Measurements from ENCODE around the gene ARHGDIG.
"Not testable (repeated sequence)": the region's sequence is repeated elsewhere in the genome, so short reads cannot be mapped to it uniquely, and the experiment has no call there.

Gene ARHGDIG

GRCh38 chr16:280552-280951 lies at the start of gene ARHGDIG:
Gene ARHGDIG, plus strand, starts transcription at chr16:280591. Its CDS starts 90 bp downstream, at chr16:280681.
- no peak for DNase-seq (ENCODE audit: low read depth)

GRCh38 chr16:230949-231348 lies 49.4 kb upstream of the ARHGDIG start:
- no peak for DNase-seq (ENCODE audit: low read depth)

DNA sequence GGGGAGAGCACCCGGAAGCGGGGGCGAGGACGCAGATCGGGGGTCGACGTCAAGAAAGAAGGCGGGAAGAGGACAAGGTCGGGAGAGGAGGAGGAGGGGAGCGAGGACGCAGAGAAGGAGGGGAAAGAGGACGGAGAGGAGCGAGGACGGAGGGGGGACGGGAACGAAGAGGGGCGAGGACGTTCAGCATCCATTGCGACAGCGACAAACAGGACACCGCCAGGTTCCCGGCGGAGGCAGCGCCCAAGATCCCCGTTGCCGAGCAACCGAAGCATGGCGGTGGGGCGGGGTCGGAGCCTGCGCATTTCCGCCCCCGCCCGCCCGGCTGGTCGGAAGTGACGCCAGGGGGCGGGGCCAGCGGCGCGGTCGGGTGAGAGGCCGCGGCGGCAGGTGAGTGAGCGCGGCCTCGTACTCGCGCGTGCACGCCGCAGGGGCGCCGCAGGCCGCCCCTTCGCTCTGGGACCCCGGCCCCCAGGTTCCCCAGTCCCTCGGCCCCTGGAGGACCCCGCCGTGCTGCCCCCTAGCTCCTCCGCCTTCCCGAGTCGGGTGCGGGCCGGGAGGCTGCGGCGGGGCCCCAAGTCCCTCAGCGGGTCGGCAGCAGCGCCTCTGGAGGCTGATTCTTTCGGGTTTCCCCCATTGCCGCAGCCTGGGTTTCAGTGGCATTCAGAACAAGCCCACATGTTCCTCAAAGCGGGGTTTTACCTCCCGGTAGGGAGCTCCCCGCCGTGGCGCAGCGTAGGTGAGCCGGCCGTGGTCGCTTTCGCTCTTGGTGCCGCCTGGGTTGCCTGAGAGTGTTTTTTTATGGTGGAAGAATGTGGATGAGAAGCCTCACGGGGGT lies 45.7 kb upstream of the ARHGDIG start, which contains the start of gene FAM234A:
Gene FAM234A (plus strand): TSS at position 354 of the 838 bp plus-strand sequence. CDS start 19,593 bp downstream, outside the sequence.
- DNase-seq (ENCODE audit: low read depth): no peak

DNA sequence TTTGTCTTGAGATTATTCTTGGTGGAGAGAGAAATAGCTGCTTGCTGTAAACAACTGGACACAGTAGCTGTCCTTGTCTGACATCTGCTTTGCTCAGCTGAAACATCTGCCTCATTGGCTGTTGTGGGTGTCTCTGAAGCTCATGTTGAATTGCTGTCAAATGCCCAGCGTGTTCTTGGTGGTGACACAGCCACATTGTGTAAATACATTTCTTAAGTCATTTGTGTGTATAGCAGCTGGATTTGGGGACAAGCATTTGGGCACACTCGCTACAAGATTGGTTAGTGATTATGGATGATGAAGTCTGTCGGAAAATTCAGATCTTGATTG lies 40.5 kb upstream of the ARHGDIG start:
- no peak for DNase-seq (ENCODE audit: low read depth)

DNA sequence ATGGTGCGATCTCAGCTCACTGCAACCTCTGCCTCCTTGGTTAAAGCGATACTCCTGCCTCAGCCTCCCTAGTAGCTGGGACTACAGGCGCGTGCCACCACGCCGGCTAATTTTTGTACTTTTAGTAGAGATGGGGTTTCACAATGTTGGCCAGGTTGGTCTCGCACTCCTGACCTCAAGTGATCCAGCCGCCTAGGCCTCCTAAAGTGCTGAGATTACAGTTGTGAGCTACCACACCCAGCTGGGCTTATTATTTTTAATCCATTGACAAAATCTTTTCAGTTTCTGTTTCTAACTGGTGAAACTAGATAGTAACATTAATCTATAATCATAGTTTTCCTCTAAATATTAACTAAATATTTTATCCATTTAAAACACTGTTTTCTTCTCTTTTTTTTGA lies 39.8 kb upstream of the ARHGDIG start:
- no peak for DNase-seq (ENCODE audit: low read depth)

- DNase-seq (ENCODE audit: low read depth): no peak
Measured at GRCh38 chr16:242281-242680, 38.1 kb upstream of the ARHGDIG start.

- DNase-seq (ENCODE audit: low read depth): no peak
Measured at GRCh38 chr16:243348-243747, 37.0 kb upstream of the ARHGDIG start.

- DNase-seq (ENCODE audit: low read depth): no peak
Measured at GRCh38 chr16:245105-245504, 35.3 kb upstream of the ARHGDIG start.

DNA sequence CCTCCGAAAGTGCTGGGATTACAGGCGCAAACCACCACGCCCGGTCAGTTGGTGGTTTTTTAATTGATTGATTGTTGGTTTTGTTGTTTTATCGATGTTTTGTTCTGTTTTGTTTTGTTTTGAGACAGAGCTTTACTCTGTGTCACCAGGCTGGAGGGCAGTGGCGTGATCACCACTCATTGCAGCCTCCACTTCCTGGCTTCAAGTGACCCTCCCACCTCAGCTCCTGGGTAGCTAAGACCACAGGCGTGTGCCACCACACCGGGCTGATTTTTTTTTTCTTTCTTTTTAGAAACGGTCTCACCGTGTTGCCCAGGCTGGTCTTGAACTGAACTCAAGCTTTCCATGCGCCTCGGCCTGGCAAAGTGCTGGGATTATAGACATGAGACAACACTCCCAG lies 33.4 kb upstream of the ARHGDIG start:
- DNase-seq (ENCODE audit: low read depth): no peak

- no peak for DNase-seq (ENCODE audit: low read depth)
Measured at GRCh38 chr16:249431-249830, 31.0 kb upstream of the ARHGDIG start.

- no peak for DNase-seq (ENCODE audit: low read depth)
Measured at GRCh38 chr16:252366-253337, 27.7 kb upstream of the ARHGDIG start.

- DNase-seq (ENCODE audit: low read depth): no peak
Measured at GRCh38 chr16:253833-254232, 26.6 kb upstream of the ARHGDIG start.

GRCh38 chr16:254461-254860 lies 25.9 kb upstream of the ARHGDIG start:
- no peak for DNase-seq (ENCODE audit: low read depth)

DNA sequence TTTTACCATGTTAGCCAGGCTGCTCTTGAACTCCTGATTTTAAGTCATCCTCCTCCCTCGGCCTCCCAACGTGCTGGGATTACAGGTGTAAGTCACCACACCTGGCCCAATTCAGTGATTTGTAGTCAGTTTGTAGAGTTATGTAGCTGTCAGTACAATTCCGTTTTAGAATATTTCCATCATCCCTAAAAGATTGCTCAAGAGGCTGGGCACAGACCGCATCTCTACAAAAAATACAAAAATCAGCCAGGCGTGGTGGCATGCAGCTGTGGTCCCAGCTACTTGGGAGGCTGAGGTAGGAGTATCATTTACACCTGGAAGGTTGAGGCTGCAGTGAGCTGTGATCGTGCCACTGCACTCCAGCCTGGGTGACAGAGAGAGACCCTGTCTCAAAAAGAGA lies 25.2 kb upstream of the ARHGDIG start:
- DNase-seq (ENCODE audit: low read depth): no peak

GRCh38 chr16:258091-258490 lies 22.3 kb upstream of the ARHGDIG start:
- DNase-seq (ENCODE audit: low read depth): not testable (repeated sequence)

- no peak for DNase-seq (ENCODE audit: low read depth)
Measured at GRCh38 chr16:259226-259625, 21.2 kb upstream of the ARHGDIG start.

- DNase-seq (ENCODE audit: low read depth): no peak
Measured at GRCh38 chr16:259814-260253, 20.6 kb upstream of the ARHGDIG start.

- DNase-seq (ENCODE audit: low read depth): no peak
Measured at GRCh38 chr16:260326-260725, 20.1 kb upstream of the ARHGDIG start.

- DNase-seq (ENCODE audit: low read depth): no peak
Measured at GRCh38 chr16:261031-261691, 19.2 kb upstream of the ARHGDIG start.

DNA sequence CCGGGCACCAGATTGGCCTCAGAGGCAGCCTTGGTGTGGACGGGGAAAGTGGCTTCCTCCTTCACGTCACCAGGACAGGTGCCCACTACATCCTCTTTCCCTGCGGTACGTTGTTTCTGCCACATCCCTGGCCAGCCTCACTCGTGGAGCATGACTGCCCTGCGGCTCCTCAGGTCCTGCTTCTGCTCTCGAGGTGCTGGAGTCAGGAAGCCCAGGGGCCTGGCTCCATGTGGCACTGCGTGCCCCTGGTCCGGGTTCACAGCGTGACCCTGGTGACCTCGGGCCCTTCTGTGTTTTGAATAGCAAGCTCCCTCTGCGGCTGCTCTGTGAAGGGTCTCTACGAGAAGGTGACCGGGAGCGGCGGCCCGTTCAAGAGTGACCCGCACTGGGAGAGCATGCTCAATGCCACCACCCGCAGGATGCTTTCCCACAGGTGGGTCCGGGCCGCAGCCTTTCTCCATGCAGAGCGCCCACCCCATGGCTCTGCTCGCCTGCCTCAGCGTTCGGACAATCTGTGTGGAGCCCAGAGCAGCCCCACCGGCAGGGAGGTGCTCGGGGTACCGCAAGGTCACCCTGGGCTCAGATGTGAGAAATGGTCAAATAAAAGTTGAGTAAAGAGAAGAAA lies 18.2 kb upstream of the ARHGDIG start:
- DNase-seq (ENCODE audit: low read depth): no peak

DNA sequence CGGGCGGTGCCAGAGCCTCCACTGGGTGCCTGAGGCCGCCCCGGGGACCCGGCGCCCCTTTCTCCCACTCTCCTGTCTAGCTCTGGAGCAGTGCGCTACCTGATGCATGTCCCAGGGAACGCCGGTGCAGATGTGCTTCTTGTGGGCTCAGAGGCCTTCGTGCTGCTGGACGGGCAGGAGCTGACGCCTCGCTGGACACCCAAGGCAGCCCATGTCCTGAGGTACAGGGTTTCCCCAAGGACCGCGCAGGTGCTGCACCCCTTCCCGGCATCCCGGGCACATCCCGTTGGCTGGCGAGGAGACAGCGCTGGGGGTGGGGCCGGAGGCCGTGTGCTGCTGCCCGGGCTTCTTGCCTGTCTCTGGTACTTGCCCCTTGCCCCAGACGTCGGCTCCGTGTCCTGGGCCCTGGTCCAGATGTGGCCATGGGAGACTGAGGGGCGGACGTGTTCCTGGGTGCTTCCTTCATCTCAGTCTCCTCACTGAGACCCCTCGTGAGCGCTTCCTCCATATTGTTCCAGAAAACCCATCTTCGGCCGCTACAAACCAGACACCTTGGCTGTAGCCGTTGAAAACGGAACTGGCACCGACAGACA lies 17.1 kb upstream of the ARHGDIG start:
- DNase-seq (ENCODE audit: low read depth): no peak

Measured in non-pigmented ciliary epithelial cell (primary cell).